DOHH2 (cell line): Measurements from ENCODE around the gene ZNF576.

Source experiments
- H3F3A ChIP-seq: fragments of 200-600 bp; sonication (generic), shearing (Covaris generic); 2 replicates; pipeline ENCODE4 v1.6.0; 2016; ENCODE audit warnings: antibody characterized with exemption, mild to moderate bottlenecking; ENCODE audit not compliant: control insufficient read depth, insufficient read depth
- H3K27ac ChIP-seq: fragments of 200-600 bp; sonication (generic); 2 replicates; pipeline ENCODE4 v1.5.1; 2014; ENCODE audit warnings: low read depth, mild to moderate bottlenecking, low read length, moderate library complexity
- H3K27me3 ChIP-seq: fragments of 200-600 bp; sonication (generic); 2 replicates; pipeline ENCODE4 v1.6.1; 2014; ENCODE audit warnings: mild to moderate bottlenecking, low read length, mixed read lengths; ENCODE audit not compliant: control insufficient read depth
- H3K36me3 ChIP-seq: fragments of 200-600 bp; sonication (generic); 2 replicates; pipeline ENCODE4 v1.6.1; 2014; ENCODE audit warnings: mild to moderate bottlenecking, low read length, moderate library complexity, mixed read lengths; ENCODE audit not compliant: control insufficient read depth
- H3K4me1 ChIP-seq: fragments of 200-600 bp; sonication (generic); 2 replicates; pipeline ENCODE4 v1.6.1; 2014; ENCODE audit warnings: mild to moderate bottlenecking, low read length, mixed read lengths; ENCODE audit not compliant: control insufficient read depth
- H3K4me2 ChIP-seq: fragments of 200-600 bp; sonication (generic); 2 replicates; pipeline ENCODE4 v1.6.0; 2014; ENCODE audit warnings: mild to moderate bottlenecking, low read length, moderate library complexity
- H3K4me3 ChIP-seq: fragments of 200-600 bp; sonication (generic); 2 replicates; pipeline ENCODE4 v1.5.1; 2014; ENCODE audit warnings: mild to moderate bottlenecking, low read length, mixed read lengths
- H3K79me2 ChIP-seq: fragments of 200-600 bp; sonication (generic); 2 replicates; pipeline ENCODE4 v1.6.1; 2014; ENCODE audit warnings: mild to moderate bottlenecking, low read length, mixed read lengths; ENCODE audit not compliant: control insufficient read depth
- H3K9me2 ChIP-seq: fragments of 200-600 bp; sonication (generic); replicated peaks from 2 replicates; pipeline ENCODE4 v1.6.1; 2014; ENCODE audit warnings: mild to moderate bottlenecking, low read length, mixed read lengths; ENCODE audit not compliant: control insufficient read depth
- H3K9me3 ChIP-seq: fragments of 200-600 bp; sonication (generic); 2 replicates; pipeline ENCODE4 v1.6.1; 2014; ENCODE audit warnings: antibody characterized with exemption, low read length, mixed read lengths; ENCODE audit not compliant: control insufficient read depth, insufficient read depth
- H4K20me1 ChIP-seq: fragments of 200-600 bp; sonication (generic); 2 replicates; pipeline ENCODE4 v1.6.0; 2014; ENCODE audit warnings: low read depth, mild to moderate bottlenecking, antibody characterized with exemption, low read length, moderate library complexity; ENCODE audit not compliant: control insufficient read depth, insufficient read depth
- EZH2phosphoT487 ChIP-seq: fragments of 200-600 bp; sonication (generic); IDR thresholded peaks from 2 replicates; pipeline ENCODE4 v1.6.1; 2017; ENCODE audit warnings: borderline replicate concordance, mild to moderate bottlenecking, antibody characterized with exemption, low read length, moderate library complexity, mixed read lengths
- TF ChIP-seq, protein P1 (sequence below): fragments of 200-600 bp; sonication (generic); IDR thresholded peaks from one replicate; pipeline ENCODE4 v1.5.1; 2014; ENCODE audit warnings: antibody characterized with exemption, mild to moderate bottlenecking, low read depth, low read length; ENCODE audit not compliant: poor library complexity, severe bottlenecking

ZNF576 gene

DNA sequence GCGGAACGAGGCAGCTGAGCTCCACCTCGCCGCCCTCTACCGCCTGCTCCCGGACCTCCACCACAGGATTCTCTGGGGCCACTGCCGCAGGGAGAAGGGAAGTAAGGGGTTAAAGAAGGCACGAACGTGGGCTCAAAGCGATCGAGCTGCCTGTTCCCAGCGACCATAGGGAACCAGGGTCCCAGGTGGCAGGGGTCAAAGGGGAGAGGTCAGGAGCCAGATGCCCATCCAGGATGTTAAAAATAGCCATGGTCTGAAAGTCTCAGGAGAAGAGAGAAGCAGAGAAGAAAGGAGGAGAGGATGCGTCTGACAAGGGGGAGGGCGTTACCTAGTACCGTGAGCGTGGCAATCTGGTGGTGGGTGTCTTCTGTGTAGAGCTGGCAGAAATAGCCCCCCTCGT, 30.4 kb downstream of the ZNF576 start:
- Histone ChIP-seq H3K4me3 (no peak overlapping the region), H3K9me2 (no peaks in the 10 kb centered on the region), H3K9me3 (no peaks in the 10 kb centered on the region), H4K20me1 (no peaks in the 10 kb centered on the region), H3K27me3 (no peaks in the 10 kb centered on the region), H3F3A (0 out of 2 replicates have a peak, but pooled peaks cover under 1% of the 10 kb centered on the region), H3K36me3 (no peaks in the 10 kb centered on the region), H3K79me2 (no peaks in the 10 kb centered on the region), H3K27ac (no peak overlapping the region), H3K4me1 (peaks cover 9% of the 10 kb centered on the region), H3K4me2 (no peak overlapping the region)
- TF ChIP-seq EZH2phosphoT487, result no peak
- TF ChIP-seq, protein P1, sequence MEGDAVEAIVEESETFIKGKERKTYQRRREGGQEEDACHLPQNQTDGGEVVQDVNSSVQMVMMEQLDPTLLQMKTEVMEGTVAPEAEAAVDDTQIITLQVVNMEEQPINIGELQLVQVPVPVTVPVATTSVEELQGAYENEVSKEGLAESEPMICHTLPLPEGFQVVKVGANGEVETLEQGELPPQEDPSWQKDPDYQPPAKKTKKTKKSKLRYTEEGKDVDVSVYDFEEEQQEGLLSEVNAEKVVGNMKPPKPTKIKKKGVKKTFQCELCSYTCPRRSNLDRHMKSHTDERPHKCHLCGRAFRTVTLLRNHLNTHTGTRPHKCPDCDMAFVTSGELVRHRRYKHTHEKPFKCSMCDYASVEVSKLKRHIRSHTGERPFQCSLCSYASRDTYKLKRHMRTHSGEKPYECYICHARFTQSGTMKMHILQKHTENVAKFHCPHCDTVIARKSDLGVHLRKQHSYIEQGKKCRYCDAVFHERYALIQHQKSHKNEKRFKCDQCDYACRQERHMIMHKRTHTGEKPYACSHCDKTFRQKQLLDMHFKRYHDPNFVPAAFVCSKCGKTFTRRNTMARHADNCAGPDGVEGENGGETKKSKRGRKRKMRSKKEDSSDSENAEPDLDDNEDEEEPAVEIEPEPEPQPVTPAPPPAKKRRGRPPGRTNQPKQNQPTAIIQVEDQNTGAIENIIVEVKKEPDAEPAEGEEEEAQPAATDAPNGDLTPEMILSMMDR, result no peak

DNA sequence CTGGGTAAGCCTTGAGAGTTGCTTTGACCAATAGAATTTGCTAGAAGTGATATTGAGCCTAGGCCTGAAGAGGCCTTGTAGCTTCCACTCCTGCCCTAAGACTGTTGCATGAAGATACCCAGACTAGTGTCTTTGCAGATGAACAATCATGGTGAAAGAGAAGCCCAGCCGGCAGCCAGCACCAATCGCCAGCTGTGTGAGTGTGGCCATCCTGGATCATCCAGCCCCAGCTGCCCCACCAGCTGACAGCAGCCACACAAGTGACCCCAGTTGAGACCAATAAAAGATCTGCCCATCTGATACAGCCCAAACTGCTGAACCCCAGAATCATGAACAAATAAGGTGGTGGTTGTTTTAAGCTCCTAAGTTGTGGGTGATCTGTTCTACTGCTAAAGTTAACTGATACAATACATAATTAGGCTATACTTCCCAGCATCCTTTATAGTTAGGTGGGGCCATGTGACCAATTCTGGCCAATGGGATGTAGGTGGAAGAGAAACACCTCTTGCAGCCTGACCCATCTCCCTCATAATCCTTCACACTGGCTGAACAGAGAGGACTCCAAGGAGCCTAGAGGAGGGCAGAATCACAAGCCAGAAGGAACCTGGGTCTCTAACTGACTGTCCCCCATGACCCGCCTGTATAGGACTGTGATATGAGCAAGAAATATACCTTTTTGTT, 32.4 kb downstream of the ZNF576 start:
- TF ChIP-seq EZH2phosphoT487, result no peak
- TF ChIP-seq, protein P1, result no peak
- no peaks in the 10 kb centered on the region for H3K9me2 ChIP-seq
- no peaks in the 10 kb centered on the region for H3F3A ChIP-seq
- H3K4me2 ChIP-seq, result no peak overlapping the region
- no peaks in the 10 kb centered on the region for H4K20me1 ChIP-seq
- H3K9me3 ChIP-seq, result no peaks in the 10 kb centered on the region
- no peak overlapping the region for H3K4me3 ChIP-seq
- H3K27ac ChIP-seq, result no peak overlapping the region
- no peaks in the 10 kb centered on the region for H3K79me2 ChIP-seq
- peaks cover 9% of the 10 kb centered on the region for H3K4me1 ChIP-seq
- H3K36me3 ChIP-seq, result no peaks in the 10 kb centered on the region
- H3K27me3 ChIP-seq, result no peaks in the 10 kb centered on the region

DNA sequence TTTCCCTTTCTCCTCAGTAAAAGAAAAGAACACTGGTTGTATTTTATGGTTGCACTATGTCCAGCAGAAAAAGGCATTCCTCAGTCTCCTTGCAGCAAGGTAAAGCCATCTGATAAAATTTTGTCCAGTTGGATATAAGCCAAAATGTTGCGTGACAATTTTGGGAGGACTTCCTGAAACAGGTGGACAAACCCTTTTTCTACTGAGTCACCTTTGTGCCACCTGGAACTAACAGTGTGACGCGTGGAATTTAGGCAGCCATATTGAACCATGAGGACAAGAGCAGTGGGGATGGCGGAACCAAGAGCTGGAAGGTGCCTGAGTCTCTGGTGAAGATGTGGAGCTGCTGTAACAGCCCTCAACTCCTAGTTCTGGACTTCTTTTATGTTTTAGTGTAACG, 35.1 kb downstream of the ZNF576 start:
- no peaks in the 10 kb centered on the region for H3F3A ChIP-seq
- no peaks in the 10 kb centered on the region for H3K9me2 ChIP-seq
- no peak overlapping the region for H3K27ac ChIP-seq
- H3K4me1 ChIP-seq, result peaks cover 12% of the 10 kb centered on the region
- TF ChIP-seq, protein P1, result no peak
- TF ChIP-seq EZH2phosphoT487, result no peak
- H3K27me3 ChIP-seq, result peaks cover 6% of the 10 kb centered on the region
- no peak overlapping the region for H3K4me3 ChIP-seq
- no peak overlapping the region for H3K4me2 ChIP-seq
- no peaks in the 10 kb centered on the region for H3K36me3 ChIP-seq
- no peaks in the 10 kb centered on the region for H4K20me1 ChIP-seq
- H3K9me3 ChIP-seq, result no peaks in the 10 kb centered on the region
- H3K79me2 ChIP-seq, result no peaks in the 10 kb centered on the region
